HepG2 (cell line): ENCODE measurements around the gene POLR2F. TPM values are rescaled to one million over a fixed set of nuclear protein-coding genes. Genes with fewer than 3 reads are reported as not detected.
A peak's percentile ranks its signal among the peaks of the same experiment; 100 is the strongest.

Experiments
- ARID2 ChIP-seq: sonication (generic); formaldehyde crosslinking; IDR thresholded peaks from 2 replicates; pipeline ENCODE4 v1.8.1; 2022; ENCODE audit warnings: mild to moderate bottlenecking, missing genetic modification reagents, borderline replicate concordance
- ATF2 ChIP-seq: sonication (generic); formaldehyde crosslinking; IDR thresholded peaks from 2 replicates; pipeline ENCODE4 v1.4.0; 2020; ENCODE audit warnings: missing genetic modification reagents
- FOSL1 ChIP-seq: sonication (generic); formaldehyde crosslinking; IDR thresholded peaks from 2 replicates; pipeline ENCODE4 v1.9.0; 2021; ENCODE audit warnings: missing genetic modification reagents, borderline replicate concordance
- GABPB1 ChIP-seq: IDR thresholded peaks from 2 replicates; pipeline ENCODE4 v1.6.1; 2016; ENCODE audit warnings: mild to moderate bottlenecking, missing genetic modification reagents, moderate library complexity, missing compliant biosample characterization
- HNRNPH1 ChIP-seq: fragments of 200-400 bp; formaldehyde crosslinking; optimal IDR thresholded peaks from 2 replicates; pipeline ENCODE3; 2017; ENCODE audit warnings: mild to moderate bottlenecking, low read depth, low read length
- NCOR1 ChIP-seq: fragments of 200-600 bp; sonication (generic); IDR thresholded peaks from 2 replicates; pipeline ENCODE4 v1.7.0; 2017; ENCODE audit warnings: antibody characterized with exemption, low read length, borderline replicate concordance
- SMAD9 ChIP-seq: sonication (generic); formaldehyde crosslinking; IDR thresholded peaks from 2 replicates; pipeline ENCODE4 v1.5.1; 2020; ENCODE audit warnings: mild to moderate bottlenecking, missing genetic modification reagents
- SP140L ChIP-seq: sonication (generic); formaldehyde crosslinking; IDR thresholded peaks from 2 replicates; pipeline ENCODE4 v1.4.0; 2020; ENCODE audit warnings: missing genetic modification reagents, borderline replicate concordance
- ZC3H13 ChIP-seq: sonication (generic); formaldehyde crosslinking; IDR thresholded peaks from 2 replicates; pipeline ENCODE4 v1.8.1; 2023; ENCODE audit warnings: mild to moderate bottlenecking, missing genetic modification reagents, moderate library complexity
- ZMYM4 ChIP-seq: sonication (generic); formaldehyde crosslinking; IDR thresholded peaks from 2 replicates; pipeline ENCODE4 v1.8.1; 2023; ENCODE audit warnings: mild to moderate bottlenecking, missing genetic modification reagents
- ZNF329 ChIP-seq: sonication (generic); formaldehyde crosslinking; IDR thresholded peaks from 2 replicates; pipeline ENCODE4 v1.9.0; 2021; ENCODE audit warnings: low read depth, mild to moderate bottlenecking, missing genetic modification reagents
- ZNF501 ChIP-seq: sonication (generic); formaldehyde crosslinking; IDR thresholded peaks from 2 replicates; pipeline ENCODE4 v1.5.1; 2020; ENCODE audit warnings: mild to moderate bottlenecking, moderate library complexity, missing genetic modification reagents
- ZNF674 ChIP-seq: sonication (generic); formaldehyde crosslinking; IDR thresholded peaks from 2 replicates; pipeline ENCODE4 v1.5.0; 2020; ENCODE audit warnings: low read depth, mild to moderate bottlenecking, missing genetic modification reagents
- ZNF768 ChIP-seq: sonication (generic); formaldehyde crosslinking; IDR thresholded peaks from 2 replicates; pipeline ENCODE4 v1.4.0; 2020; ENCODE audit warnings: missing genetic modification reagents
- polyA plus RNA-seq, 8 experiments: library from polyadenylated mRNA; depleted of rRNA in 3 of 8; stranded (reverse) in 7 of 8; unstranded in 1 of 8; fragments of >200 nt; fragmentation: Illumina TruSeq in 4 of 8; extraction: Trizol in 4 of 8; gene quantifications; 2 replicates each; pipeline versions ENCODE4 v1.2.1 to v1.2.3, GENCODE V29; 2011 to 2016; ENCODE audit warnings: low read depth in 4 of 8, missing spikeins in 1 of 8, mixed read lengths in 1 of 8; ENCODE audit not compliant: insufficient read depth in 1 of 8
- total RNA-seq, 5 experiments: library from RNA; depleted of rRNA; stranded (reverse); fragments of >200 nt; fragmentation: Illumina TruSeq; extraction: Trizol; gene quantifications; 2 replicates each; pipeline ENCODE4 v1.2.3, GENCODE V29; 2016; ENCODE audit warnings: low read depth in 1 of 5
- TF ChIP-seq, protein P1 (sequence below), 2 experiments: sonication (generic) in 1 of 2; formaldehyde crosslinking in 1 of 2; IDR thresholded peaks; 2 replicates each; pipeline versions ENCODE4 v1.6.1 to v1.9.0; 2014 to 2022; ENCODE audit warnings: antibody characterized with exemption in 1 of 2, borderline replicate concordance in 1 of 2, inconsistent platforms in 1 of 2, low read depth in 1 of 2, missing genetic modification reagents in 1 of 2
- TF ChIP-seq, protein P2 (sequence below): IDR thresholded peaks from 2 replicates; pipeline ENCODE4 v1.6.1; 2016; ENCODE audit warnings: missing genetic modification reagents, missing compliant biosample characterization
- TF ChIP-seq, protein P3 (sequence below): sonication (generic); formaldehyde crosslinking; IDR thresholded peaks from 2 replicates; pipeline ENCODE4 v1.5.0; 2020; ENCODE audit warnings: mild to moderate bottlenecking, missing genetic modification reagents

The POLR2F gene
- total and polyA plus RNA-seq, 2 of the 13 experiments (the other 11 are each of a cell fraction or from before 2014, with no cell fraction given), result 135 to 158 TPM

DNA sequence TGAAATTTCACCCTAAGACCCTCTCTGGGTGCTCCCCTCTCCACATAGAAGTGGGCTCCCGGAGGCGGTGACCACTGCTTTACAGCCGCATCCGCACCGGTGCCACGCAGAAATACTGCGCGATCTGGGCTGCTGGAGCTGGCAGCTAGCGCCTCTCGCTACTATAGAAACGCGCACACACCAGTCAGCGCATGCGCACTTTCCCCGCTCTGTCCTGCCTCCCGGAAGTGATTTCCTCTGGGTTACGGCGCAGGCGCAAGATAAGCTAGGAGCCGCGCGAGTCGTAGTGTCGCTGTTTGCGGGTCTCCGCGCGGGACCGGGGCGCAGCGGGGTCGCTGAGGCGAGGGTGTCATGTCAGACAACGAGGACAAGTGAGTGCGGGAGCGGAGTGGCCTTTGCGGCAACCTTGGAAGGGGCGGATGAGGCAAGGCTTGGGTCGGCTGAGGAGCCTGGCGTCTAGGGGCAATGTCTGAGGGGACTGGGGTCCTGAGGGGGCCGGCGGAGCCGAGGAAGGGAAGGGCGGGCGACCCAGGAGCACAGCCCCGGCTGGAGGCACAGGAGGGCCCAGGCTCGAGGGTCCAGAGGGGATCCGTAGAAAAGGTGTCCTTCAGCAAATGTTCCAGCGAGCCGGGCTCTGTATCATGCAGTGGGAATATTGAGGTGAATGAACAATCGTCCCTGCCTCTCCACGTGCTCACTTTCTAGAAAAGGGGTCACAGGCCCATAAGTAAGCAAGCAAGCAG is at the start of gene POLR2F, which contains the start of gene C22orf23 (continued):
- TF ChIP-seq ZNF501 (peak; percentile 90), ZC3H13 (no peak), SMAD9 (0 out of 2 replicates have a peak, but pooled peaks have one; percentile 77), ZMYM4 (CRISPR knock-in tag) (peak; percentile 25; the same call in 1 of the 2 replicates), GABPB1 (CRISPR knock-in tag) (peak; percentile 99), HNRNPH1 (no peak), ARID2 (CRISPR knock-in tag) (peak; percentile 35; the same call in 1 of the 2 replicates), FOSL1 (CRISPR knock-in tag) (no peak), ATF2 (CRISPR knock-in tag) (peak; percentile 21; the same call in 1 of the 2 replicates), SP140L (CRISPR knock-in tag) (no peak), NCOR1 (no peak), ZNF329 (CRISPR knock-in tag) (no peak), ZNF768 (CRISPR knock-in tag) (no peak; the same call in 1 of the 2 replicates), ZNF674 (CRISPR knock-in tag) (no peak)
- TF ChIP-seq, protein P1, sequence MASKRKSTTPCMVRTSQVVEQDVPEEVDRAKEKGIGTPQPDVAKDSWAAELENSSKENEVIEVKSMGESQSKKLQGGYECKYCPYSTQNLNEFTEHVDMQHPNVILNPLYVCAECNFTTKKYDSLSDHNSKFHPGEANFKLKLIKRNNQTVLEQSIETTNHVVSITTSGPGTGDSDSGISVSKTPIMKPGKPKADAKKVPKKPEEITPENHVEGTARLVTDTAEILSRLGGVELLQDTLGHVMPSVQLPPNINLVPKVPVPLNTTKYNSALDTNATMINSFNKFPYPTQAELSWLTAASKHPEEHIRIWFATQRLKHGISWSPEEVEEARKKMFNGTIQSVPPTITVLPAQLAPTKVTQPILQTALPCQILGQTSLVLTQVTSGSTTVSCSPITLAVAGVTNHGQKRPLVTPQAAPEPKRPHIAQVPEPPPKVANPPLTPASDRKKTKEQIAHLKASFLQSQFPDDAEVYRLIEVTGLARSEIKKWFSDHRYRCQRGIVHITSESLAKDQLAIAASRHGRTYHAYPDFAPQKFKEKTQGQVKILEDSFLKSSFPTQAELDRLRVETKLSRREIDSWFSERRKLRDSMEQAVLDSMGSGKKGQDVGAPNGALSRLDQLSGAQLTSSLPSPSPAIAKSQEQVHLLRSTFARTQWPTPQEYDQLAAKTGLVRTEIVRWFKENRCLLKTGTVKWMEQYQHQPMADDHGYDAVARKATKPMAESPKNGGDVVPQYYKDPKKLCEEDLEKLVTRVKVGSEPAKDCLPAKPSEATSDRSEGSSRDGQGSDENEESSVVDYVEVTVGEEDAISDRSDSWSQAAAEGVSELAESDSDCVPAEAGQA (IDR thresholded peaks at IDR 0.05; ENCODE audit: low read depth), result 0 out of 2 replicates have a peak, but pooled peaks have one; percentile 24
- TF ChIP-seq, protein P1 (CRISPR knock-in tag; IDR thresholded peaks at IDR 0.05; ENCODE audit: borderline replicate concordance), result no peak
- TF ChIP-seq, protein P2, sequence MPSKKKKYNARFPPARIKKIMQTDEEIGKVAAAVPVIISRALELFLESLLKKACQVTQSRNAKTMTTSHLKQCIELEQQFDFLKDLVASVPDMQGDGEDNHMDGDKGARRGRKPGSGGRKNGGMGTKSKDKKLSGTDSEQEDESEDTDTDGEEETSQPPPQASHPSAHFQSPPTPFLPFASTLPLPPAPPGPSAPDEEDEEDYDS, result peak; percentile 60
- TF ChIP-seq, protein P3, sequence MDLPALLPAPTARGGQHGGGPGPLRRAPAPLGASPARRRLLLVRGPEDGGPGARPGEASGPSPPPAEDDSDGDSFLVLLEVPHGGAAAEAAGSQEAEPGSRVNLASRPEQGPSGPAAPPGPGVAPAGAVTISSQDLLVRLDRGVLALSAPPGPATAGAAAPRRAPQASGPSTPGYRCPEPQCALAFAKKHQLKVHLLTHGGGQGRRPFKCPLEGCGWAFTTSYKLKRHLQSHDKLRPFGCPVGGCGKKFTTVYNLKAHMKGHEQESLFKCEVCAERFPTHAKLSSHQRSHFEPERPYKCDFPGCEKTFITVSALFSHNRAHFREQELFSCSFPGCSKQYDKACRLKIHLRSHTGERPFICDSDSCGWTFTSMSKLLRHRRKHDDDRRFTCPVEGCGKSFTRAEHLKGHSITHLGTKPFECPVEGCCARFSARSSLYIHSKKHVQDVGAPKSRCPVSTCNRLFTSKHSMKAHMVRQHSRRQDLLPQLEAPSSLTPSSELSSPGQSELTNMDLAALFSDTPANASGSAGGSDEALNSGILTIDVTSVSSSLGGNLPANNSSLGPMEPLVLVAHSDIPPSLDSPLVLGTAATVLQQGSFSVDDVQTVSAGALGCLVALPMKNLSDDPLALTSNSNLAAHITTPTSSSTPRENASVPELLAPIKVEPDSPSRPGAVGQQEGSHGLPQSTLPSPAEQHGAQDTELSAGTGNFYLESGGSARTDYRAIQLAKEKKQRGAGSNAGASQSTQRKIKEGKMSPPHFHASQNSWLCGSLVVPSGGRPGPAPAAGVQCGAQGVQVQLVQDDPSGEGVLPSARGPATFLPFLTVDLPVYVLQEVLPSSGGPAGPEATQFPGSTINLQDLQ, result no peak; the same call in 1 of the 2 replicates
